DND-41 (cell line): Measurements from ENCODE around the gene GTF2H3.

Experiments used
- EZH2 ChIP-seq: IDR thresholded peaks from 3 replicates; pipeline ENCODE4 v1.6.1; 2012; ENCODE audit warnings: borderline replicate concordance, low read depth, mild to moderate bottlenecking, moderate library complexity, low read length, inconsistent platforms; ENCODE audit not compliant: severe bottlenecking
- TF ChIP-seq, protein P1 (sequence below): IDR thresholded peaks from 2 replicates; pipeline ENCODE4 v1.5.1; 2012; ENCODE audit warnings: borderline replicate concordance, low read length, moderate library complexity, mild to moderate bottlenecking; ENCODE audit not compliant: poor library complexity, severe bottlenecking; ENCODE audit errors: extremely low read depth

DNA sequence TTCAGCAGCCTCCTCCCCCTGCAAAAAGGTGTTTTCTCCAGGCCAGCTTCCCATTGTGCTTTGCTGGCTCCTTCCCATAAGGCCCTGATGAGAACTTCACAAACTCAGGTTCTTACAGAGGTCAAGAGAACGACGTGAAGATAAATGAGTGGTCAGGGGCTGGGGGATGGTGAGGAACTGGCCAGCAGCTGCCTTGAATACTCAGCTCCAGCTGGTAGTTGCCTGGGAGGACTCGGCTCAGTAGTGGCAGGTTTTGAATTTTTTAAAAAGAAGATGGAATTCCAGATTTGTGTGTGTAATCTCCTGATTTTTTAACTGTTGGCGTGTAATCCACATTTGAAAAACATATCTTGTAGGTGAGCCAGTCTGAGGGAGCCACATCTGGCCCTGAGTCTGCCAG is 25.9 kb upstream of the GTF2H3 start:
- TF ChIP-seq, protein P1, sequence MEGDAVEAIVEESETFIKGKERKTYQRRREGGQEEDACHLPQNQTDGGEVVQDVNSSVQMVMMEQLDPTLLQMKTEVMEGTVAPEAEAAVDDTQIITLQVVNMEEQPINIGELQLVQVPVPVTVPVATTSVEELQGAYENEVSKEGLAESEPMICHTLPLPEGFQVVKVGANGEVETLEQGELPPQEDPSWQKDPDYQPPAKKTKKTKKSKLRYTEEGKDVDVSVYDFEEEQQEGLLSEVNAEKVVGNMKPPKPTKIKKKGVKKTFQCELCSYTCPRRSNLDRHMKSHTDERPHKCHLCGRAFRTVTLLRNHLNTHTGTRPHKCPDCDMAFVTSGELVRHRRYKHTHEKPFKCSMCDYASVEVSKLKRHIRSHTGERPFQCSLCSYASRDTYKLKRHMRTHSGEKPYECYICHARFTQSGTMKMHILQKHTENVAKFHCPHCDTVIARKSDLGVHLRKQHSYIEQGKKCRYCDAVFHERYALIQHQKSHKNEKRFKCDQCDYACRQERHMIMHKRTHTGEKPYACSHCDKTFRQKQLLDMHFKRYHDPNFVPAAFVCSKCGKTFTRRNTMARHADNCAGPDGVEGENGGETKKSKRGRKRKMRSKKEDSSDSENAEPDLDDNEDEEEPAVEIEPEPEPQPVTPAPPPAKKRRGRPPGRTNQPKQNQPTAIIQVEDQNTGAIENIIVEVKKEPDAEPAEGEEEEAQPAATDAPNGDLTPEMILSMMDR = no peak
- no peak for TF ChIP-seq EZH2
